ENCODE results near the gene FBXO31. TPM values are rescaled to one million over a fixed set of nuclear protein-coding genes. Genes with fewer than 3 reads are reported as not detected.

FBXO31 gene
- total RNA-seq, 1 donor from 2014 or later, result 27.1 TPM

- no peak overlapping the region for H3K4me3 Mint-ChIP-seq
- ATAC-seq (ENCODE audit: low read depth) (no peak), DNase-seq (no peak)
- TF ChIP-seq CTCF (IDR thresholded peaks at IDR 0.05), result no peak
- no peaks in the 10 kb centered on the region for H3K27me3 Mint-ChIP-seq
- H3K9me3 Mint-ChIP-seq, result peaks cover 5% of the 10 kb centered on the region
- no peaks in the 10 kb centered on the region for H3K36me3 Mint-ChIP-seq (ENCODE audit: low read depth)
- no peaks in the 10 kb centered on the region for H3K4me1 Mint-ChIP-seq
- intact Hi-C loops (cut with micrococcal nuclease), result no loop called here
- POLR2A ChIA-PET, result no interaction called here
- no peak overlapping the region for H3K27ac Mint-ChIP-seq
- CTCF ChIA-PET, result no interaction called here
Observed at GRCh38 chr16:87306516-87306915, 77.1 kb downstream of the FBXO31 start.

- Mint-ChIP-seq H3K9me3 (peaks cover 5% of the 10 kb centered on the region), H3K4me3 (no peak overlapping the region), H3K36me3 (ENCODE audit: low read depth) (no peaks in the 10 kb centered on the region), H3K4me1 (no peaks in the 10 kb centered on the region), H3K27me3 (no peaks in the 10 kb centered on the region), H3K27ac (no peak overlapping the region)
- intact Hi-C loops (cut with micrococcal nuclease), result no loop called here
- POLR2A ChIA-PET, result no interaction called here
- CTCF ChIA-PET, result no interaction called here
- no peak for DNase-seq
- TF ChIP-seq CTCF (IDR thresholded peaks at IDR 0.05), result no peak
- no peak for ATAC-seq (ENCODE audit: low read depth)
Observed at GRCh38 chr16:87305505-87306391, 77.8 kb downstream of the FBXO31 start.

- H3K4me1 Mint-ChIP-seq, result no peaks in the 10 kb centered on the region
- TF ChIP-seq CTCF (IDR thresholded peaks at IDR 0.05), result no peak
- H3K36me3 Mint-ChIP-seq (ENCODE audit: low read depth), result no peaks in the 10 kb centered on the region
- intact Hi-C loops (cut with micrococcal nuclease), result no loop called here
- DNase-seq (no peak), ATAC-seq (ENCODE audit: low read depth) (no peak)
- H3K9me3 Mint-ChIP-seq, result peaks cover 5% of the 10 kb centered on the region
- CTCF ChIA-PET, result no interaction called here
- POLR2A ChIA-PET, result no interaction called here
- no peaks in the 10 kb centered on the region for H3K27me3 Mint-ChIP-seq
- no peak overlapping the region for H3K27ac Mint-ChIP-seq
- no peak overlapping the region for H3K4me3 Mint-ChIP-seq
Observed at GRCh38 chr16:87304951-87305350, 78.6 kb downstream of the FBXO31 start.

- ChIA-PET POLR2A (no interaction called here), CTCF (interaction anchor here (0.8 kb wide), 1 partner anchor 79 kb away, joined by 3 read pairs; the partner anchor contains the start of gene FBXO31)
- no peaks in the 10 kb centered on the region for H3K27me3 Mint-ChIP-seq
- H3K9me3 Mint-ChIP-seq, result peaks cover 5% of the 10 kb centered on the region
- DNase-seq, result no peak
- no peaks in the 10 kb centered on the region for H3K4me1 Mint-ChIP-seq
- intact Hi-C loops (cut with micrococcal nuclease), result no loop called here
- ATAC-seq (ENCODE audit: low read depth), result no peak
- H3K36me3 Mint-ChIP-seq (ENCODE audit: low read depth), result no peaks in the 10 kb centered on the region
- no peak overlapping the region for H3K27ac Mint-ChIP-seq
- no peak for TF ChIP-seq CTCF (IDR thresholded peaks at IDR 0.05)
- H3K4me3 Mint-ChIP-seq, result no peak overlapping the region
Observed at GRCh38 chr16:87303962-87304521, 79.5 kb downstream of the FBXO31 start.

GRCh38 chr16:87303431-87303930 is 80.1 kb downstream of the FBXO31 start:
- ATAC-seq (ENCODE audit: low read depth), result no peak
- H3K4me3 Mint-ChIP-seq, result no peak overlapping the region
- TF ChIP-seq CTCF (IDR thresholded peaks at IDR 0.05), result no peak
- no peaks in the 10 kb centered on the region for H3K27me3 Mint-ChIP-seq
- no peak for DNase-seq
- H3K36me3 Mint-ChIP-seq (ENCODE audit: low read depth), result no peaks in the 10 kb centered on the region
- POLR2A ChIA-PET, result no interaction called here
- no peak overlapping the region for H3K27ac Mint-ChIP-seq
- no peaks in the 10 kb centered on the region for H3K4me1 Mint-ChIP-seq
- H3K9me3 Mint-ChIP-seq, result peaks cover under 1% of the 10 kb centered on the region
- CTCF ChIA-PET, result interaction anchor here (0.8 kb wide), 1 partner anchor 80 kb away, joined by 3 read pairs; the partner anchor contains the start of gene FBXO31
- intact Hi-C loops (cut with micrococcal nuclease), result no loop called here

Measured in activated B cell treated with CpG ODN at 0.5 μM for 24 hours (primary cell).